Measurements from ENCODE around the gene PRMT3.

The PRMT3 gene

DNA sequence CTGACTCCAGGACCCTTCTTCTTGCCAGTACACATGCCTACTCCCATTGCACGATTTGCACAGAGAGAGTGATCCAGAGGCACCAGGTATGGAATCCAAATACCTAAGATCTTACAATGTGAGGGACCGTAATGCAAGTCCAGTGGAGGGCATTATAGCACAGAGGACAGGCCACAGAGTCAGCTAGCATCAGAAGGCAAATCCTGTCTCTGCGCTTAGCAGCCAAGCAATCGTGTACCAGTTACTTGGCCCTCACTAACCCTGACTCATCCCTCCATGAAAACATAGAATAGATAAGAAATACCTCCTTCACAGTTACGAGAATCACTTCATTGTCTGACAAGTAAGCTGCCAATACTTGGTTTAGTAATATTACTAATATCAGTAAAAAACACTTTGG is 142.2 kb downstream of the PRMT3 start:
- H3K27ac ChIP-seq (ENCODE audit: low read length) = no peak overlapping the region
- TF ChIP-seq EZH2 (optimal IDR thresholded peaks at IDR 0.05; ENCODE audit: low read depth, low read length) (no peak), CTCF (IDR thresholded peaks at IDR 0.05; ENCODE audit: low read length) (no peak), EZH2phosphoT487 (IDR thresholded peaks at IDR 0.05; ENCODE audit: low read length) (no peak)
- H3K79me2 ChIP-seq (ENCODE audit: low read length) = no peaks in the 10 kb centered on the region
- no peaks in the 10 kb centered on the region for H3F3A ChIP-seq (ENCODE audit: insufficient read depth, low read length)
- no peaks in the 10 kb centered on the region for H3K36me3 ChIP-seq (replicated peaks; ENCODE audit: insufficient read depth, low read length)
- H3K9ac ChIP-seq (ENCODE audit: low read length) = no peak overlapping the region
- no peaks in the 10 kb centered on the region for H3K9me3 ChIP-seq (replicated peaks; ENCODE audit: insufficient read depth, low read length)
- H3K4me1 ChIP-seq (ENCODE audit: low read length) = no peaks in the 10 kb centered on the region
- H3K9me2 ChIP-seq (replicated peaks; ENCODE audit: insufficient read depth, low read length) = no peaks in the 10 kb centered on the region
- no peak overlapping the region for H3K4me3 ChIP-seq (ENCODE audit: low read length)
- no peaks in the 10 kb centered on the region for H4K20me1 ChIP-seq (ENCODE audit: insufficient read depth, low read length)
- no peak overlapping the region for H3K4me2 ChIP-seq (ENCODE audit: low read depth, low read length)
- no peaks in the 10 kb centered on the region for H3K27me3 ChIP-seq (replicated peaks; ENCODE audit: insufficient read depth, low read length)
- DNase-seq = no peak
- H2AFZ ChIP-seq (ENCODE audit: low read length) = no peak overlapping the region

DNA sequence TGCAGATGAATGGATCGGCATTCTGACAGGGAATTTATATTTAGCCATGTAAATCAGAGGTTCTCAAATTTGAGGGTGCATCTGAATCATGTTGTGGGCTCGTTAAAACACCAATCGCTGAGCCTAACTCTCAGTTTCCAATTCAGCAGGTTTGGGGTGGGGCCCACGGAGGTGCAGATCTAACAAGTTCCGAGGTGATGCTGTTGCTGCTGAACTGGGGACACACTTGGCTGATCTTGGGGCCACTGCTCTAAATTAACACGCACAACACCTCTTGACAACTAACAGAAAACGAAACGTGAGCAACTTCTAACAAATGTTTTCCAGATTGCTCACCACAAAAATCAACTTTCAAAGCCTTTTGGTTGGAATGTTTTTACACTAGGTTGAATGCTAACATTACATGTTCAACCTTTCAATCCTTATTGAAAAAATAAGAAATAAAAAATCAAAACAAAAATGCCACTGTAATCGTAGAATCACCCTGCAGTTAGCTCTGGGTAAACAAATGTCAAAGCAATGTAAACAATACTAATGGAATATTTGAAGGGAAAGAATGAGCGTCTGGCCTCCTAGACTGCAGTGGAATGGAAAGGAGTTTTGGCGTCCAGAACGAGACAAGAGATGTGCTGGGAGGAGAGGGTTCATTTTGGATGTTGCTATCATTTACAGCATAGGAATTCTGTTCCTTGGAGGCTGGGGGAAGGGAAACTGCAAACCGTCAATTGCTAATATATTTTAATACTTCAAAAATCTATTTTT is 143.6 kb downstream of the PRMT3 start:
- Histone ChIP-seq H3K79me2 (ENCODE audit: low read length) (no peaks in the 10 kb centered on the region), H3K9me2 (replicated peaks; ENCODE audit: insufficient read depth, low read length) (no peaks in the 10 kb centered on the region), H3K4me2 (ENCODE audit: low read depth, low read length) (peak overlapping the region; percentile 35; the same call in 1 of the 2 replicates), H2AFZ (ENCODE audit: low read length) (peak overlapping the region; percentile 27; the same call in 1 of the 2 replicates), H3K9me3 (replicated peaks; ENCODE audit: insufficient read depth, low read length) (no peaks in the 10 kb centered on the region), H3F3A (ENCODE audit: insufficient read depth, low read length) (no peaks in the 10 kb centered on the region), H3K27ac (ENCODE audit: low read length) (no peak overlapping the region), H3K27me3 (replicated peaks; ENCODE audit: insufficient read depth, low read length) (no peaks in the 10 kb centered on the region), H3K4me3 (ENCODE audit: low read length) (no peak overlapping the region), H4K20me1 (ENCODE audit: insufficient read depth, low read length) (no peaks in the 10 kb centered on the region), H3K9ac (ENCODE audit: low read length) (no peak overlapping the region), H3K4me1 (ENCODE audit: low read length) (no peaks in the 10 kb centered on the region), H3K36me3 (replicated peaks; ENCODE audit: insufficient read depth, low read length) (no peaks in the 10 kb centered on the region)
- no peak for TF ChIP-seq EZH2phosphoT487 (IDR thresholded peaks at IDR 0.05; ENCODE audit: low read length)
- no peak for TF ChIP-seq EZH2 (optimal IDR thresholded peaks at IDR 0.05; ENCODE audit: low read depth, low read length)
- no peak for TF ChIP-seq CTCF (IDR thresholded peaks at IDR 0.05; ENCODE audit: low read length)
- DNase-seq = no peak

DNA sequence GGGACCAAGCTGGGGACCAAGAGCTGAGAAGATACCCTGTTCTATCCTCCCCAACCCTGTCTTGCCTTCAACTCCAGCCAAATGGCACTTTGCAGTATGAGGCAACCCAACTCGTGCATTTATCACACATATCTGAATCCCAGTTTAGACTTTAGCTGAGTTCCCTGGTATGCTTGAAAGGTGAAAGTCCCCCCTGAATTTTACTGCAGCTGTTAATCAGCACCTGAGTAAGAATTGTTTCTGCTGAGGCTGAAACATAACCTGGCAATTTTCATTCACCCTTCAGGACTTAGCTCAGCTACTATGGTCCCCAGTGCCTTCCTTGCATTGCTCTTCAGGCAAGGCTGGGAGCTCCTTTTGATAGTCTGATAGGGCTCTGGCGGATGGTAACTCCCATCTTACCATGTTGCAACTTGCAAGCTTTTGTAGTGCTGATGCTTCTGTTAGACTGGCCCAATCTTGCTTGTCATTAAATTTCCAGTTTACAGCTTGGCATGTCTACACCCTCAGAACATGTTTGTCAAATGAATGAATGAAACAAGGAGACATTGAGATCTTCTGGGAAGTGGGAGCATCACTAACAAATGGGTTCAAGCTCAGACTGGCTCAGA is 147.9 kb downstream of the PRMT3 start:
- no peak for TF ChIP-seq CTCF (IDR thresholded peaks at IDR 0.05; ENCODE audit: low read length)
- TF ChIP-seq EZH2 (optimal IDR thresholded peaks at IDR 0.05; ENCODE audit: low read depth, low read length) = no peak
- no peak for TF ChIP-seq EZH2phosphoT487 (IDR thresholded peaks at IDR 0.05; ENCODE audit: low read length)
- DNase-seq = no peak
- no peaks in the 10 kb centered on the region for H3K36me3 ChIP-seq (replicated peaks; ENCODE audit: insufficient read depth, low read length)
- no peak overlapping the region for H3K4me3 ChIP-seq (ENCODE audit: low read length)
- H2AFZ ChIP-seq (ENCODE audit: low read length) = no peak overlapping the region
- no peaks in the 10 kb centered on the region for H3K9me2 ChIP-seq (replicated peaks; ENCODE audit: insufficient read depth, low read length)
- H4K20me1 ChIP-seq (ENCODE audit: insufficient read depth, low read length) = no peaks in the 10 kb centered on the region
- no peak overlapping the region for H3K9ac ChIP-seq (ENCODE audit: low read length)
- H3K79me2 ChIP-seq (ENCODE audit: low read length) = no peaks in the 10 kb centered on the region
- no peak overlapping the region for H3K27ac ChIP-seq (ENCODE audit: low read length)
- no peaks in the 10 kb centered on the region for H3F3A ChIP-seq (ENCODE audit: insufficient read depth, low read length)
- H3K9me3 ChIP-seq (replicated peaks; ENCODE audit: insufficient read depth, low read length) = no peaks in the 10 kb centered on the region
- no peaks in the 10 kb centered on the region for H3K4me1 ChIP-seq (ENCODE audit: low read length)
- no peaks in the 10 kb centered on the region for H3K27me3 ChIP-seq (replicated peaks; ENCODE audit: insufficient read depth, low read length)
- no peak overlapping the region for H3K4me2 ChIP-seq (ENCODE audit: low read depth, low read length)
